Measurements from ENCODE around the gene NRARP. TPM values are rescaled to one million over a fixed set of nuclear protein-coding genes. Genes with fewer than 3 reads are reported as not detected.

NRARP gene
- total and polyA plus RNA-seq, 2 of the 8 experiments (the other 6 are each of a cell fraction or from before 2014, with no cell fraction given), result 32.5 to 37.2 TPM

DNA sequence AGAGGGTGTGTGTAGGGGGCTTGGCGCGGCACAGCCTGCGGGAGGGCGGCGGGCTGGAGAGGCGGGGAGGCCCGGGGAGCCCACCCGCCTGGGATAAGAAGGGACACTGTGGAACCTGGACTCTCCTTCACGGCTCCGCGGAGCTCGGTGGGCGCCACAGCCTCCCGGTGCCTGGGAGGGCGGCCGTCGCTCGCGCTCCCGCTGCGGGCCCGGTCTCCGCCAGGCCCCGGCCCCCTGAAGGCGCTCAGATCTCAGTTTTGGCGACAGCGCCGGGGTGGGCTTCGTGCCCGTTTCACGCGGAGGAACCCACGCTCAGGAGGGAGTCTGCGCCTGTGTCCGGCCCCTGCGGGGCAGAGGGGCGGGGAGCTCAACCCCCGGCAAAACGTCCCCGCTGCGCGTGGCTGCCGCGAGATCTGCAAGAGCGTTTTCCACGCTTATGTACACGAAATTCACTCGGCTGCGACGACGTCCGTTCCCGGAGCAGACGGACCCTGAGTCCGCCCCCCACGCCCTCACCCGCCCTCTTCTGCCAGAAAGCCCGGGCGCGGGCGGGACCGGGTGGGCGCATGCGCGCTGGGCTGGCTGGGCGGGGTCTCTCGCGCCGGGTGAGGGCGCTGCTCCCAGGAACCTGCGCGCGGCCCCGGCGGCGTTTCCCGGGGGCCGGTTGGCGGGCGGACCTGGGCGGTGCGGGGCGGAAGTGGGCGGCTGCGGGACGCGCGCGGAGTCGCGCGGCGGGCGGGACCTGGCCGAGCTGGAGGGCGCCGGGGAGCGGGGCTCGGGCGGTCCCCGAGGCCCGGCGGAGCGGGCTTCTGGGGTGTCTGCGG is 47.2 kb downstream of the NRARP start, which contains the start of gene NELFB (continued):
- TF ChIP-seq CTCF (IDR thresholded peaks at IDR 0.05; ENCODE audit: control extremely low read depth in 1 of 3, insufficient read depth in 1 of 3, low read depth in 1 of 3, low read length in 3 of 3) (peak in 1 of 3 experiments; percentile 2; a peak in 1 of 4 replicates), HDAC2 (IDR thresholded peaks at IDR 0.05; ENCODE audit: borderline replicate concordance in 1 of 2, low read depth in 2 of 2, low read length in 2 of 2) (0 out of 4 replicates have a peak, but pooled peaks of 1 of the 2 experiments have one; percentile 23), HDAC6 (IDR thresholded peaks at IDR 0.05; ENCODE audit: low read depth, low read length) (no peak), SIX5 (IDR thresholded peaks at IDR 0.05; ENCODE audit: low read depth, low read length) (no peak; the same call in 1 of the 2 replicates), TBP (IDR thresholded peaks at IDR 0.05; ENCODE audit: low read depth, low read length) (peak; percentile 38; the same call in 1 of the 2 replicates), EGR1 (IDR thresholded peaks at IDR 0.05; ENCODE audit: borderline replicate concordance, low read depth, low read length) (no peak; the same call in 1 of the 2 replicates), NRF1 (IDR thresholded peaks at IDR 0.05; ENCODE audit: low read depth, low read length) (peak; percentile 52), RBBP5 (IDR thresholded peaks at IDR 0.05; ENCODE audit: borderline replicate concordance, low read depth, low read length) (peak; percentile 32; the same call in 1 of the 2 replicates), SAP30 (IDR thresholded peaks at IDR 0.05; ENCODE audit: insufficient read depth, insufficient replicate concordance, low read length) (no peak), SIRT6 (IDR thresholded peaks at IDR 0.05; ENCODE audit: low read length) (no peak), GABPA (IDR thresholded peaks at IDR 0.05; ENCODE audit: borderline replicate concordance, insufficient read depth, low read length) (peak; percentile 93), SUZ12 (IDR thresholded peaks at IDR 0.05; ENCODE audit: low read length) (no peak), TEAD4 (IDR thresholded peaks at IDR 0.05; ENCODE audit: low read depth, low read length) (no peak), POU5F1 (IDR thresholded peaks at IDR 0.05; ENCODE audit: low read depth, low read length) (no peak), GTF2F1 (IDR thresholded peaks at IDR 0.05; ENCODE audit: borderline replicate concordance, low read depth, low read length) (no peak), TAF1 (IDR thresholded peaks at IDR 0.05; ENCODE audit: low read depth, low read length) (peak; percentile 86)
- TF ChIP-seq, protein P1, sequence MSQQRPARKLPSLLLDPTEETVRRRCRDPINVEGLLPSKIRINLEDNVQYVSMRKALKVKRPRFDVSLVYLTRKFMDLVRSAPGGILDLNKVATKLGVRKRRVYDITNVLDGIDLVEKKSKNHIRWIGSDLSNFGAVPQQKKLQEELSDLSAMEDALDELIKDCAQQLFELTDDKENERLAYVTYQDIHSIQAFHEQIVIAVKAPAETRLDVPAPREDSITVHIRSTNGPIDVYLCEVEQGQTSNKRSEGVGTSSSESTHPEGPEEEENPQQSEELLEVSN (IDR thresholded peaks at IDR 0.05), result 0 out of 2 replicates have a peak, but pooled peaks have one; percentile 7
- TF ChIP-seq, protein P2, sequence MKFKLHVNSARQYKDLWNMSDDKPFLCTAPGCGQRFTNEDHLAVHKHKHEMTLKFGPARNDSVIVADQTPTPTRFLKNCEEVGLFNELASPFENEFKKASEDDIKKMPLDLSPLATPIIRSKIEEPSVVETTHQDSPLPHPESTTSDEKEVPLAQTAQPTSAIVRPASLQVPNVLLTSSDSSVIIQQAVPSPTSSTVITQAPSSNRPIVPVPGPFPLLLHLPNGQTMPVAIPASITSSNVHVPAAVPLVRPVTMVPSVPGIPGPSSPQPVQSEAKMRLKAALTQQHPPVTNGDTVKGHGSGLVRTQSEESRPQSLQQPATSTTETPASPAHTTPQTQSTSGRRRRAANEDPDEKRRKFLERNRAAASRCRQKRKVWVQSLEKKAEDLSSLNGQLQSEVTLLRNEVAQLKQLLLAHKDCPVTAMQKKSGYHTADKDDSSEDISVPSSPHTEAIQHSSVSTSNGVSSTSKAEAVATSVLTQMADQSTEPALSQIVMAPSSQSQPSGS (IDR thresholded peaks at IDR 0.05; ENCODE audit: low read length), result no peak
